GM12874 (cell line): ENCODE measurements around the gene SPAG7.

ENCODE experiments used
- TF ChIP-seq, protein P1 (sequence below): IDR thresholded peaks from 2 replicates; pipeline ENCODE4 v1.5.1; 2011; ENCODE audit warnings: low read depth, mild to moderate bottlenecking, control low read depth, low read length, moderate library complexity; ENCODE audit not compliant: insufficient read depth

The SPAG7 gene

DNA sequence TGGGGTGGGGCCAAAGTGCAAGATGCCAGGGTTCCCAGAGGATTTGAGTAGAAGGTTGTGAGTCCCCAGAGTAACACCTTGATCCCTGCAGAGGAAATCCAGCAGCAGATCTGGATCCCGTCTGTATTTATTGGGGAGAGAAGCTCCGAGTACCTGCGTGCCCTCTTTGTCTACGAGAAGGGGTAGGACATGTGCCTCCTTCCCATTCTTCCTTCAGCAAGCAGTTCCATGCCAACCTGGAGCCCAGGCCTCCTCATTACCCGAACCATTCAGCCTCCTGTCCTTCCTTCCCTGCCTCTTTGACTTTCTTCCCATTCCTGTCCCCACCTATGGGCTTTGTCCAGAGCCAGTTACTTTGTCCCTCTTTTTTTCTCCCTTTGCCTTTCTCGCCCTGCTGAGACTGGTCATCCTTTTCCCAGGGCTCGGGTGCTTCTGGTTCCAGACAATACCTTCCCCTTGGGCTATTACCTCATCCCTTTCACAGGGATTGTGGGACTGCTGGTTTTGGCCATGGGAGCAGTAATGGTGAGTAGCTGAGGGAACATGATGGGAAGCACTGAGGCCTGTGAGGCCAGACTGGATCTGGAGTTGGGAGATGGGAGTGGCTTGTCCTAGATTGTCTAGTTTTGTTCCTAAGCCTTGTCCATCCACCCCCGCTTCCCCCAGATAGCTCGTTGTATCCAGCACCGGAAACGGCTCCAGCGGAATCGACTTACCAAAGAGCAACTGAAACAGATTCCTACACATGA is 24.7 kb downstream of the SPAG7 start:
- TF ChIP-seq, protein P1, sequence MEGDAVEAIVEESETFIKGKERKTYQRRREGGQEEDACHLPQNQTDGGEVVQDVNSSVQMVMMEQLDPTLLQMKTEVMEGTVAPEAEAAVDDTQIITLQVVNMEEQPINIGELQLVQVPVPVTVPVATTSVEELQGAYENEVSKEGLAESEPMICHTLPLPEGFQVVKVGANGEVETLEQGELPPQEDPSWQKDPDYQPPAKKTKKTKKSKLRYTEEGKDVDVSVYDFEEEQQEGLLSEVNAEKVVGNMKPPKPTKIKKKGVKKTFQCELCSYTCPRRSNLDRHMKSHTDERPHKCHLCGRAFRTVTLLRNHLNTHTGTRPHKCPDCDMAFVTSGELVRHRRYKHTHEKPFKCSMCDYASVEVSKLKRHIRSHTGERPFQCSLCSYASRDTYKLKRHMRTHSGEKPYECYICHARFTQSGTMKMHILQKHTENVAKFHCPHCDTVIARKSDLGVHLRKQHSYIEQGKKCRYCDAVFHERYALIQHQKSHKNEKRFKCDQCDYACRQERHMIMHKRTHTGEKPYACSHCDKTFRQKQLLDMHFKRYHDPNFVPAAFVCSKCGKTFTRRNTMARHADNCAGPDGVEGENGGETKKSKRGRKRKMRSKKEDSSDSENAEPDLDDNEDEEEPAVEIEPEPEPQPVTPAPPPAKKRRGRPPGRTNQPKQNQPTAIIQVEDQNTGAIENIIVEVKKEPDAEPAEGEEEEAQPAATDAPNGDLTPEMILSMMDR = no peak

DNA sequence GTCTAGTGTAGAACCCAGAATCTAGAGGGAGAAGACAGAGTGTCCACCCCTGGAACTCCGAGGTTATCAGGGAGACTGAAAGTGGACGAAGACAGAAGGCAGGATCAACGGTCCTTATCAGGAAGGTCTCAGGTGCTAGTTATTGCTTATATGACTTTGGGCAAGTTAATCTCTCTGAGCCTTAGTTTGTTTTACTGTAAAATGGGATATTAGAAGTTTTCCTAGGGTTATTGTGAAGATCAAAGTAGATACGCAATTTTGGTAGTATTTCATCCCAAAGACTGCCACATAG is 26.4 kb downstream of the SPAG7 start:
- TF ChIP-seq, protein P1 = no peak

GRCh38 chr17:4940555-4941318 is 26.9 kb downstream of the SPAG7 start:
- TF ChIP-seq, protein P1 = no peak

DNA sequence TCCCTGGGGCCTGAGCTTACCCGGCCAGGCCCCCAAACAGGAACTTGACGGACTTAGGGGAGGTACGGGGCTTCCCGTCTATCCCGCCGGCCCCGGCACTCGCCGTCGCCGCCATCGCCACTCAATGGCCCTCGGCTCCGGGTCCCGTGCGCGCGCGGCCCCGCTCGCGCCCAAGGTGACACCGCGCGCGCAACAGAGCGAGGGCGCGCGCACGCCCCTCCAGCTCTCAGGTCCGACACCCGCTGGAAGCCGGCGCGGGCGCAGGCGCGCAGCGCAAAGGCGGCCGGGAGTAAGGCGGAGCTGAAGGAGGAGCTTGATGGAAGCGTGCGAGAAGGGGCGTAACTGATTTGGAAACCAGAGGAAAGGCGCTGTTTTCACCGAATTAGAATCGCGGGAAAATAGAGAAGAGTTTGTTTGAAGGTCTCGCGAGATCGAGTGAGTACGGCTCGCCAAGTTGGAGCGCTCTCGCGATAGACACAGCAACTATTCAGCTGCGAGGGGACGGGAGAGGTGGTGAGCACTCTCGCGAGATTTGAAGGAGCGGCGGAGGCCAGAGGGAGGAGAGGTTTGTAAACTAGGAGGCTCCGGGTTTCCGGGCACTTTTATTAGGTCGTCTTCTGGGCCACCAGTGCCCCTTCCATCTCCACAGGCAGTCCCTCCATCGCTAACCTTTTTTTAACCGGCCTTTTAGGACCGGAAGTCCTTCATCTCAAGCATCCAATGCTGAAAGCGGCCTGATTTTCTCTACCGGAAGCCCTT is 27.6 kb downstream of the SPAG7 start, which contains the start of the genes RNF167 and SLC25A11:
TSS of gene RNF167 (plus strand) at position 473 of the 759 bp plus-strand sequence. CDS start 642 bp downstream, outside the sequence.
TSS of gene SLC25A11 (minus strand) at position 251 of the 759 bp plus-strand sequence. CDS start at position 115, 136 bp downstream.
- TF ChIP-seq, protein P1 = no peak

GRCh38 chr17:4939546-4939795 is 28.1 kb downstream of the SPAG7 start:
- TF ChIP-seq, protein P1 = no peak

- TF ChIP-seq, protein P1 = no peak
Observed at GRCh38 chr17:4938688-4939545, 28.7 kb downstream of the SPAG7 start.
